HepG2 (cell line): ENCODE results near the gene KIR3DL3. TPM values are rescaled to one million over a fixed set of nuclear protein-coding genes. Genes with fewer than 3 reads are reported as not detected.

ENCODE experiments used
- AHR ChIP-seq: IDR thresholded peaks from 2 replicates; pipeline ENCODE4 v1.6.1; 2018; ENCODE audit warnings: missing genetic modification reagents, missing compliant biosample characterization
- FOSL2 ChIP-seq: sonication (generic); formaldehyde crosslinking; IDR thresholded peaks from 2 replicates; pipeline ENCODE4 v1.4.0; 2020; ENCODE audit warnings: missing genetic modification reagents
- HMG20A ChIP-seq: IDR thresholded peaks from 2 replicates; pipeline ENCODE4 v1.6.1; 2016; ENCODE audit warnings: borderline replicate concordance
- MAFF ChIP-seq: IDR thresholded peaks from 2 replicates; pipeline ENCODE4 v1.6.1; 2011; ENCODE audit warnings: low read depth, low read length, improper control_type of control experiment
- MBNL3 ChIP-seq: fragments of 250-450 bp; sonication (Bioruptor Pico); conservative IDR thresholded peaks from 2 replicates; pipeline ENCODE4 v1.8.0; 2022; ENCODE audit warnings: mild to moderate bottlenecking, inconsistent platforms
- NBN ChIP-seq: fragments of 450-650 bp; conservative IDR thresholded peaks from 2 replicates; pipeline ENCODE4 v1.6.1; 2017
- NFE2 ChIP-seq: sonication (generic); formaldehyde crosslinking; IDR thresholded peaks from 2 replicates; pipeline ENCODE4 v1.4.0; 2020; ENCODE audit warnings: missing genetic modification reagents
- POLR2A ChIP-seq, 2 experiments: IDR thresholded peaks; 2 replicates each; pipeline ENCODE4 v1.6.1; 2011; ENCODE audit warnings: low read depth in 2 of 2, low read length in 2 of 2, mild to moderate bottlenecking in 1 of 2, moderate library complexity in 1 of 2; ENCODE audit not compliant: insufficient read depth in 1 of 2
- REL ChIP-seq: sonication (generic); formaldehyde crosslinking; conservative IDR thresholded peaks from 2 replicates; pipeline ENCODE4 v1.8.0; 2022; ENCODE audit warnings: mild to moderate bottlenecking, missing genetic modification reagents, moderate library complexity
- RFX3 ChIP-seq: IDR thresholded peaks from 2 replicates; pipeline ENCODE4 v1.6.1; 2016; ENCODE audit warnings: missing biosample characterization, missing genetic modification reagents
- SETDB1 ChIP-seq: sonication (generic); formaldehyde crosslinking; IDR thresholded peaks from 2 replicates; pipeline ENCODE4 v1.5.1; 2020; ENCODE audit warnings: missing genetic modification reagents, mild to moderate bottlenecking, borderline replicate concordance
- SRSF9 ChIP-seq: fragments of 200-400 bp; formaldehyde crosslinking; IDR thresholded peaks from 2 replicates; pipeline ENCODE4 v1.6.1; 2018; ENCODE audit warnings: borderline replicate concordance, mild to moderate bottlenecking, low read depth, low read length; ENCODE audit not compliant: insufficient read depth, poor library complexity, severe bottlenecking
- ZFP41 ChIP-seq: sonication (generic); formaldehyde crosslinking; IDR thresholded peaks from 2 replicates; pipeline ENCODE4 v1.4.0; 2020; ENCODE audit warnings: mild to moderate bottlenecking, missing genetic modification reagents, borderline replicate concordance
- ZNF451 ChIP-seq: sonication (generic); formaldehyde crosslinking; IDR thresholded peaks from 2 replicates; pipeline ENCODE4 v1.5.0; 2020; ENCODE audit warnings: mild to moderate bottlenecking, missing genetic modification reagents
- ZSCAN9 ChIP-seq: IDR thresholded peaks from 2 replicates; pipeline ENCODE4 v1.6.1; 2016; ENCODE audit warnings: borderline replicate concordance
- polyA plus RNA-seq, 8 experiments: library from polyadenylated mRNA; depleted of rRNA in 3 of 8; stranded (reverse) in 7 of 8; unstranded in 1 of 8; fragments of >200 nt; fragmentation: Illumina TruSeq in 4 of 8; extraction: Trizol in 4 of 8; gene quantifications; 2 replicates each; pipeline versions ENCODE4 v1.2.1 to v1.2.3, GENCODE V29; 2011 to 2016; ENCODE audit warnings: low read depth in 4 of 8, missing spikeins in 1 of 8, mixed read lengths in 1 of 8; ENCODE audit not compliant: insufficient read depth in 1 of 8
- total RNA-seq, 5 experiments: library from RNA; depleted of rRNA; stranded (reverse); fragments of >200 nt; fragmentation: Illumina TruSeq; extraction: Trizol; gene quantifications; 2 replicates each; pipeline ENCODE4 v1.2.3, GENCODE V29; 2016; ENCODE audit warnings: low read depth in 1 of 5
- TF ChIP-seq, protein P1 (sequence below): IDR thresholded peaks from 2 replicates; pipeline ENCODE4 v1.6.1; 2016; ENCODE audit warnings: mild to moderate bottlenecking
- TF ChIP-seq, protein P2 (sequence below): sonication (generic); formaldehyde crosslinking; IDR thresholded peaks from 2 replicates; pipeline ENCODE4 v1.5.1; 2020; ENCODE audit warnings: mild to moderate bottlenecking, missing genetic modification reagents, borderline replicate concordance
- TF ChIP-seq, protein P3 (sequence below): sonication (generic); formaldehyde crosslinking; IDR thresholded peaks from 2 replicates; pipeline ENCODE4 v1.4.0; 2020; ENCODE audit warnings: mild to moderate bottlenecking, missing genetic modification reagents
- TF ChIP-seq, protein P4 (sequence below): sonication (generic); formaldehyde crosslinking; IDR thresholded peaks from 2 replicates; pipeline ENCODE4 v1.8.1; 2022; ENCODE audit warnings: mild to moderate bottlenecking, missing genetic modification reagents
- TF ChIP-seq, protein P5 (sequence below): sonication (generic); formaldehyde crosslinking; IDR thresholded peaks from 2 replicates; pipeline ENCODE4 v1.5.0; 2020; ENCODE audit warnings: missing genetic modification reagents
- TF ChIP-seq, protein P6 (sequence below): sonication (generic); formaldehyde crosslinking; conservative IDR thresholded peaks from 2 replicates; pipeline ENCODE4 v1.4.0; 2020; ENCODE audit warnings: mild to moderate bottlenecking, missing genetic modification reagents, moderate library complexity

KIR3DL3 gene
- total and polyA plus RNA-seq, 2 of the 13 experiments (the other 11 are each of a cell fraction or from before 2014, with no cell fraction given), result not detected

DNA sequence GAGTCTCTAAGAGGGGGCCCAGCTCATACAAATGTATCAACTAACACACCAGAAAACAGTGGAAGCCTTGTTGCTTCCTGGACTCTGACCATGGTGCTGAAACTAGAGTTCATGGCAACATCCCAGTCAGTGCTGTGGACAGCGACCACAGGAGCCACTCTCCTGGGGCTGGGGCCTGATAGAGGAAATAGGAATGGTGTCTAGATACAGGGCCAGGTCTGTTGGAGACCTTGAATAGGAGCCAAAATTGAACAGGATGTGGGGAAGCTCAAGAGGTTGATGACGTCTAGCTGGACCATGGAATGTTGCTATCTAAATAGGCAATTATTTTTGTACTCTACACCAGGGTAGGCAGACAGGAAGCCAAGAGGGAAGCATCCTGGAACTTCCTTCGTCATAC lies 39.7 kb upstream of the KIR3DL3 start (continued):
- TF ChIP-seq ZFP41 (CRISPR knock-in tag) (no peak), ZSCAN9 (CRISPR knock-in tag) (peak; percentile 95), HMG20A (CRISPR knock-in tag) (no peak), NFE2 (no peak), SETDB1 (CRISPR knock-in tag) (no peak), MBNL3 (CRISPR knock-in tag) (no peak), MAFF (no peak), FOSL2 (peak; percentile 36; the same call in 1 of the 2 replicates), AHR (CRISPR knock-in tag) (0 out of 2 replicates have a peak, but pooled peaks have one; percentile 60), NBN (no peak), RFX3 (CRISPR knock-in tag) (0 out of 2 replicates have a peak, but pooled peaks have one; percentile 33), REL (CRISPR knock-in tag) (no peak), ZNF451 (CRISPR knock-in tag) (no peak), POLR2A (IDR thresholded peaks at IDR 0.05; ENCODE audit: insufficient read depth in 1 of 2, low read depth in 2 of 2, low read length in 2 of 2) (no peak), SRSF9 (no peak)
- TF ChIP-seq, protein P1, sequence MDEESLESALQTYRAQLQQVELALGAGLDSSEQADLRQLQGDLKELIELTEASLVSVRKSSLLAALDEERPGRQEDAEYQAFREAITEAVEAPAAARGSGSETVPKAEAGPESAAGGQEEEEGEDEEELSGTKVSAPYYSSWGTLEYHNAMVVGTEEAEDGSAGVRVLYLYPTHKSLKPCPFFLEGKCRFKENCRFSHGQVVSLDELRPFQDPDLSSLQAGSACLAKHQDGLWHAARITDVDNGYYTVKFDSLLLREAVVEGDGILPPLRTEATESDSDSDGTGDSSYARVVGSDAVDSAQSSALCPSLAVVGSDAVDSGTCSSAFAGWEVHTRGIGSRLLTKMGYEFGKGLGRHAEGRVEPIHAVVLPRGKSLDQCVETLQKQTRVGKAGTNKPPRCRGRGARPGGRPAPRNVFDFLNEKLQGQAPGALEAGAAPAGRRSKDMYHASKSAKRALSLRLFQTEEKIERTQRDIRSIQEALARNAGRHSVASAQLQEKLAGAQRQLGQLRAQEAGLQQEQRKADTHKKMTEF (CRISPR knock-in tag), result no peak
- TF ChIP-seq, protein P2, sequence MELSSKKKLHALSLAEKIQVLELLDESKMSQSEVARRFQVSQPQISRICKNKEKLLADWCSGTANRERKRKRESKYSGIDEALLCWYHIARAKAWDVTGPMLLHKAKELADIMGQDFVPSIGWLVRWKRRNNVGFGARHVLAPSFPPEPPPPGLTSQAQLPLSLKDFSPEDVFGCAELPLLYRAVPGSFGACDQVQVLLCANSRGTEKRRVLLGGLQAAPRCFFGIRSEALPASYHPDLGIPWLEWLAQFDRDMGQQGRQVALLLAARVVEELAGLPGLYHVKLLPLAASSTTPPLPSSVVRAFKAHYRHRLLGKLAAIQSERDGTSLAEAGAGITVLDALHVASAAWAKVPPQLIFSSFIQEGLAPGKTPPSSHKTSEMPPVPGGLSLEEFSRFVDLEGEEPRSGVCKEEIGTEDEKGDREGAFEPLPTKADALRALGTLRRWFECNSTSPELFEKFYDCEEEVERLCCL (CRISPR knock-in tag), result 0 out of 2 replicates have a peak, but pooled peaks have one; percentile 33
- TF ChIP-seq, protein P3, sequence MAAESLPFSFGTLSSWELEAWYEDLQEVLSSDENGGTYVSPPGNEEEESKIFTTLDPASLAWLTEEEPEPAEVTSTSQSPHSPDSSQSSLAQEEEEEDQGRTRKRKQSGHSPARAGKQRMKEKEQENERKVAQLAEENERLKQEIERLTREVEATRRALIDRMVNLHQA, result no peak
- TF ChIP-seq, protein P4, sequence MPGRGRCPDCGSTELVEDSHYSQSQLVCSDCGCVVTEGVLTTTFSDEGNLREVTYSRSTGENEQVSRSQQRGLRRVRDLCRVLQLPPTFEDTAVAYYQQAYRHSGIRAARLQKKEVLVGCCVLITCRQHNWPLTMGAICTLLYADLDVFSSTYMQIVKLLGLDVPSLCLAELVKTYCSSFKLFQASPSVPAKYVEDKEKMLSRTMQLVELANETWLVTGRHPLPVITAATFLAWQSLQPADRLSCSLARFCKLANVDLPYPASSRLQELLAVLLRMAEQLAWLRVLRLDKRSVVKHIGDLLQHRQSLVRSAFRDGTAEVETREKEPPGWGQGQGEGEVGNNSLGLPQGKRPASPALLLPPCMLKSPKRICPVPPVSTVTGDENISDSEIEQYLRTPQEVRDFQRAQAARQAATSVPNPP (CRISPR knock-in tag), result no peak
- TF ChIP-seq, protein P5, sequence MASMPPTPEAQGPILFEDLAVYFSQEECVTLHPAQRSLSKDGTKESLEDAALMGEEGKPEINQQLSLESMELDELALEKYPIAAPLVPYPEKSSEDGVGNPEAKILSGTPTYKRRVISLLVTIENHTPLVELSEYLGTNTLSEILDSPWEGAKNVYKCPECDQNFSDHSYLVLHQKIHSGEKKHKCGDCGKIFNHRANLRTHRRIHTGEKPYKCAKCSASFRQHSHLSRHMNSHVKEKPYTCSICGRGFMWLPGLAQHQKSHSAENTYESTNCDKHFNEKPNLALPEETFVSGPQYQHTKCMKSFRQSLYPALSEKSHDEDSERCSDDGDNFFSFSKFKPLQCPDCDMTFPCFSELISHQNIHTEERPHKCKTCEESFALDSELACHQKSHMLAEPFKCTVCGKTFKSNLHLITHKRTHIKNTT (CRISPR knock-in tag), result no peak
- TF ChIP-seq, protein P6, sequence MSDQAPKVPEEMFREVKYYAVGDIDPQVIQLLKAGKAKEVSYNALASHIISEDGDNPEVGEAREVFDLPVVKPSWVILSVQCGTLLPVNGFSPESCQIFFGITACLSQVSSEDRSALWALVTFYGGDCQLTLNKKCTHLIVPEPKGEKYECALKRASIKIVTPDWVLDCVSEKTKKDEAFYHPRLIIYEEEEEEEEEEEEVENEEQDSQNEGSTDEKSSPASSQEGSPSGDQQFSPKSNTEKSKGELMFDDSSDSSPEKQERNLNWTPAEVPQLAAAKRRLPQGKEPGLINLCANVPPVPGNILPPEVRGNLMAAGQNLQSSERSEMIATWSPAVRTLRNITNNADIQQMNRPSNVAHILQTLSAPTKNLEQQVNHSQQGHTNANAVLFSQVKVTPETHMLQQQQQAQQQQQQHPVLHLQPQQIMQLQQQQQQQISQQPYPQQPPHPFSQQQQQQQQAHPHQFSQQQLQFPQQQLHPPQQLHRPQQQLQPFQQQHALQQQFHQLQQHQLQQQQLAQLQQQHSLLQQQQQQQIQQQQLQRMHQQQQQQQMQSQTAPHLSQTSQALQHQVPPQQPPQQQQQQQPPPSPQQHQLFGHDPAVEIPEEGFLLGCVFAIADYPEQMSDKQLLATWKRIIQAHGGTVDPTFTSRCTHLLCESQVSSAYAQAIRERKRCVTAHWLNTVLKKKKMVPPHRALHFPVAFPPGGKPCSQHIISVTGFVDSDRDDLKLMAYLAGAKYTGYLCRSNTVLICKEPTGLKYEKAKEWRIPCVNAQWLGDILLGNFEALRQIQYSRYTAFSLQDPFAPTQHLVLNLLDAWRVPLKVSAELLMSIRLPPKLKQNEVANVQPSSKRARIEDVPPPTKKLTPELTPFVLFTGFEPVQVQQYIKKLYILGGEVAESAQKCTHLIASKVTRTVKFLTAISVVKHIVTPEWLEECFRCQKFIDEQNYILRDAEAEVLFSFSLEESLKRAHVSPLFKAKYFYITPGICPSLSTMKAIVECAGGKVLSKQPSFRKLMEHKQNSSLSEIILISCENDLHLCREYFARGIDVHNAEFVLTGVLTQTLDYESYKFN (CRISPR knock-in tag), result no peak
